ENCODE measurements around the gene PTPN14. TPM values are rescaled to one million over a fixed set of nuclear protein-coding genes. Genes with fewer than 3 reads are reported as not detected.
"Not testable (repeated sequence)": the region's sequence is repeated elsewhere in the genome, so short reads cannot be mapped to it uniquely, and the experiment has no call there.

Gene PTPN14
- total RNA-seq: 10 to 100 TPM in 1 of 2 donors, 1 to 10 TPM in 1; 9.8 to 11.8 TPM

GRCh38 chr1:214551436-214552173 lies at the start of gene PTPN14:
PTPN14 (minus strand) TSS chr1:214551602; CDS start chr1:214464803, 86,799 bp downstream.
- Histone ChIP-seq H3K4me3 (peak within 1 kb of the TSS; percentile 68), H3K4me1 (no peaks in the 10 kb centered on the region), H3K9ac (ENCODE audit: low read depth in 2 of 2, low read length in 2 of 2) (peak within 1 kb of the TSS; percentile 67 to 73), H3K36me3 (no peaks in the 10 kb centered on the region), H3K27ac (peak within 1 kb of the TSS; percentile 91), H3K9me3 (no peaks in the 10 kb centered on the region), H3K27me3 (no peaks in the 10 kb centered on the region)
- intact Hi-C loops (cut with DNase I): no loop called here
- TF ChIP-seq CTCF (IDR thresholded peaks at IDR 0.05): no peak
- peak; percentile 80 for DNase-seq

DNA sequence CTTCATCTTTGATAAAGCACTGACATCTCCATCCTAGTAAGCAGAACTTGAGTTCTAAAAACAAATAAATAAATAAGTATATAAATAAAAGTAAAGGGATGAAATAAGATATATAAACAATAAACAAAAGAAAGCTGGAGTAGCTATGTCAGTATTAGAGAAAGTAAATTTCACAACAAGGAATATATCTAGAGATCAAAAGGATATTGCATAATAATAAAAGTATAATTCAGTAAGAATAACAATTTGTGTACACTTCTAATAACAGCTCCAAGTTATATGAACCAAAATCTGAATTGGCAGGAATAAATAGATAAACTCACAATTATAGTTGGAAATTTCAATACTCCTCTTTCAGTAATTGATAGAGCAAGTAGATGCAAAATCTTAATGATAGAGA lies 41.8 kb upstream of the PTPN14 start:
- Histone ChIP-seq H3K27ac (no peak overlapping the region), H3K36me3 (no peaks in the 10 kb centered on the region), H3K27me3 (no peaks in the 10 kb centered on the region), H3K4me1 (no peaks in the 10 kb centered on the region), H3K9ac (ENCODE audit: low read depth in 2 of 2, low read length in 2 of 2) (no peak overlapping the region), H3K4me3 (no peak overlapping the region), H3K9me3 (no peaks in the 10 kb centered on the region)
- intact Hi-C loops (cut with DNase I): no loop called here
- no peak for TF ChIP-seq CTCF (IDR thresholded peaks at IDR 0.05)
- DNase-seq: no peak

- H3K4me3 ChIP-seq; intact Hi-C loops (cut with DNase I); H3K4me1 ChIP-seq; H3K27me3 ChIP-seq; H3K9ac ChIP-seq (ENCODE audit: low read depth in 2 of 2, low read length in 2 of 2); H3K36me3 ChIP-seq; H3K27ac ChIP-seq; DNase-seq; H3K9me3 ChIP-seq: not testable (repeated sequence)
These were observed 40.5 kb upstream of the PTPN14 start for GRCh38 chr1:214591918-214592317.

- H3K9me3 ChIP-seq: no peaks in the 10 kb centered on the region
- intact Hi-C loops (cut with DNase I): no loop called here
- no peak overlapping the region for H3K27ac ChIP-seq
- DNase-seq: no peak
- no peaks in the 10 kb centered on the region for H3K36me3 ChIP-seq
- TF ChIP-seq CTCF (IDR thresholded peaks at IDR 0.05): no peak
- H3K9ac ChIP-seq (ENCODE audit: low read depth in 2 of 2, low read length in 2 of 2): no peak overlapping the region
- no peaks in the 10 kb centered on the region for H3K4me1 ChIP-seq
- no peaks in the 10 kb centered on the region for H3K27me3 ChIP-seq
- H3K4me3 ChIP-seq: no peak overlapping the region
These were observed 39.3 kb upstream of the PTPN14 start for GRCh38 chr1:214590696-214591095.

DNA sequence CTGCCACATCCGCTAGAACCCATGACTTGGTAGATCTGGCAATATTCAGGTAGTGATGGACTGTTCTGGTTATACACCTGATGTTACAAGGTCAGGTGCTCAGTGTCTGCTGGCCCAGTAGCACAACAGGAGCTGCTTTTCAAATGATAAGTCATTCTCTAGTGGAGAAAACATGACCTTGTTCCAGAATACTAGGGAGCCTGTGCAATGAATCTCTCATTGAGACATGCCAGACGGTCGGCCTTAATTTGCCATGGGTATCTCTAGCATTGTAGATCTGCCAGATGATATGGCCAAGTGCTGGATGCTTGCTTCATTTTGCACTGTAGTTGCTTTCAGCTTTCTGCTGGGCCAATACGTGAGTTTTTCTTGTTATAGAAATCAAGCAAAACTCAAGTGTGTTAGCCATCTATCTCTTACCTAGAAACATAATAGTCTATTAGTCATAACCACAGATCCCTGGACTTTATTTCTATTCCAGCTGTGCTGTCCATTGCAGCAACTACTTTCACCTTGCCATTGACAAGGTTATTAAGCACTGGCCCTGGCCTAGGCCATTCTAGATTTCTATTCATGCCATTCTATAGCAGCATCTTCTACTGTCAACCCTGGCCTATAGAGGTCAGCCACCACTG lies 37.7 kb upstream of the PTPN14 start:
- Histone ChIP-seq H3K9me3 (no peaks in the 10 kb centered on the region), H3K27ac (no peak overlapping the region), H3K36me3 (no peaks in the 10 kb centered on the region), H3K4me1 (no peaks in the 10 kb centered on the region), H3K27me3 (no peaks in the 10 kb centered on the region), H3K4me3 (no peak overlapping the region), H3K9ac (ENCODE audit: low read depth in 2 of 2, low read length in 2 of 2) (no peak overlapping the region)
- intact Hi-C loops (cut with DNase I): loop anchor here (5.0 kb wide), 2 partner anchors 202 to 327 kb away; no protein-coding TSS in a partner anchor
- DNase-seq: no peak
- no peak for TF ChIP-seq CTCF (IDR thresholded peaks at IDR 0.05)

- Histone ChIP-seq H3K36me3 (no peaks in the 10 kb centered on the region), H3K4me3 (no peak overlapping the region), H3K27me3 (no peaks in the 10 kb centered on the region), H3K9ac (ENCODE audit: low read depth in 2 of 2, low read length in 2 of 2) (no peak overlapping the region), H3K27ac (no peak overlapping the region), H3K4me1 (no peaks in the 10 kb centered on the region), H3K9me3 (no peaks in the 10 kb centered on the region)
- TF ChIP-seq CTCF (IDR thresholded peaks at IDR 0.05): no peak
- intact Hi-C loops (cut with DNase I): loop anchor here (5.0 kb wide), 2 partner anchors 200 to 325 kb away; no protein-coding TSS in a partner anchor
- no peak for DNase-seq
These were observed 35.8 kb upstream of the PTPN14 start for GRCh38 chr1:214587165-214587564.
